ENCODE measurements around the gene PPP1R14B.

- TF ChIP-seq RAD21 (CRISPR knock-in tag; IDR thresholded peaks at IDR 0.05) (no peak), ZNF253 (CRISPR knock-in tag; IDR thresholded peaks at IDR 0.05; ENCODE audit: borderline replicate concordance) (no peak), ATF5 (CRISPR knock-in tag; IDR thresholded peaks at IDR 0.05; ENCODE audit: low read depth) (no peak)
These were observed 43.2 kb downstream of the PPP1R14B start for GRCh38 chr11:64203421-64204079.

All from HepG2 (cell line).